ENCODE results near the gene ANTKMT. TPM values are rescaled to one million over a fixed set of nuclear protein-coding genes. Genes with fewer than 3 reads are reported as not detected.
A peak's percentile ranks its signal among the peaks of the same experiment; 100 is the strongest.
"Not testable (repeated sequence)": the region's sequence is repeated elsewhere in the genome, so short reads cannot be mapped to it uniquely, and the experiment has no call there.

The ANTKMT gene
- total RNA-seq, 1 donor from 2014 or later, result 26.0 TPM

GRCh38 chr16:739560-740458, 18.9 kb downstream of the ANTKMT start:
- Histone ChIP-seq H3K9me3 (no peaks in the 10 kb centered on the region), H3K4me3 (peak overlapping the region; percentile 85 to 90), H3K36me3 (peaks cover 0 to 26% of the 10 kb centered on the region in 2 donors), H3K4me1 (peaks cover 28% of the 10 kb centered on the region), H3K27ac (peak overlapping the region; percentile 67), H3K27me3 (no peaks in the 10 kb centered on the region)
- no peak for DNase-seq (ENCODE audit: extremely low spot score in 2 of 2)
- intact Hi-C loops (cut with DNase I), result no loop called here
- TF ChIP-seq POLR2AphosphoS5 (IDR thresholded peaks at IDR 0.05; ENCODE audit: insufficient read depth in 1 of 2, low read depth in 1 of 2), result no peak
- TF ChIP-seq CTCF (IDR thresholded peaks at IDR 0.05), result no peak
- no peak for TF ChIP-seq POLR2A (IDR thresholded peaks at IDR 0.05)

GRCh38 chr16:740459-740763, 19.5 kb downstream of the ANTKMT start:
- Histone ChIP-seq H3K27ac (peak overlapping the region; percentile 67), H3K9me3 (no peaks in the 10 kb centered on the region), H3K27me3 (no peaks in the 10 kb centered on the region), H3K4me3 (peak overlapping the region; percentile 85 to 90), H3K4me1 (peaks cover 28% of the 10 kb centered on the region), H3K36me3 (peaks cover 0 to 20% of the 10 kb centered on the region in 2 donors)
- DNase-seq (ENCODE audit: extremely low spot score in 2 of 2), result no peak
- TF ChIP-seq POLR2A (IDR thresholded peaks at IDR 0.05) (no peak), POLR2AphosphoS5 (IDR thresholded peaks at IDR 0.05; ENCODE audit: insufficient read depth in 1 of 2, low read depth in 1 of 2) (no peak), CTCF (IDR thresholded peaks at IDR 0.05) (no peak)
- intact Hi-C loops (cut with DNase I), result no loop called here

GRCh38 chr16:740764-741505, 20.0 kb downstream of the ANTKMT start, which contains the start of gene CIAO3:
TSS of gene CIAO3 (minus strand) at chr16:740997. CDS start at chr16:740985, 12 bp downstream.
- DNase-seq (ENCODE audit: extremely low spot score in 2 of 2), result no peak
- peak within 1 kb of the TSS; percentile 85 to 90 for H3K4me3 ChIP-seq
- H3K4me1 ChIP-seq, result peaks cover 28% of the 10 kb centered on the region
- H3K36me3 ChIP-seq, result peaks cover 0 to 15% of the 10 kb centered on the region in 2 donors
- H3K9me3 ChIP-seq, result no peaks in the 10 kb centered on the region
- intact Hi-C loops (cut with DNase I), result no loop called here
- peak within 1 kb of the TSS; percentile 67 for H3K27ac ChIP-seq
- no peaks in the 10 kb centered on the region for H3K27me3 ChIP-seq
- TF ChIP-seq CTCF (IDR thresholded peaks at IDR 0.05) (peak; percentile 87 to 99 (median 97)), POLR2A (IDR thresholded peaks at IDR 0.05) (no peak), POLR2AphosphoS5 (IDR thresholded peaks at IDR 0.05; ENCODE audit: insufficient read depth in 1 of 2, low read depth in 1 of 2) (peak; percentile 88 to 94)

GRCh38 chr16:741986-742629, 21.2 kb downstream of the ANTKMT start:
- no peak overlapping the region for H3K4me3 ChIP-seq
- H3K9me3 ChIP-seq, result no peaks in the 10 kb centered on the region
- peaks cover 0 to 6% of the 10 kb centered on the region in 2 donors for H3K36me3 ChIP-seq
- peaks cover 28% of the 10 kb centered on the region for H3K4me1 ChIP-seq
- intact Hi-C loops (cut with DNase I), result no loop called here
- TF ChIP-seq POLR2AphosphoS5 (IDR thresholded peaks at IDR 0.05; ENCODE audit: insufficient read depth in 1 of 2, low read depth in 1 of 2) (no peak), POLR2A (IDR thresholded peaks at IDR 0.05) (no peak), CTCF (IDR thresholded peaks at IDR 0.05) (no peak)
- no peak overlapping the region for H3K27ac ChIP-seq
- no peaks in the 10 kb centered on the region for H3K27me3 ChIP-seq
- DNase-seq (ENCODE audit: extremely low spot score in 2 of 2), result no peak

GRCh38 chr16:742894-743293, 21.9 kb downstream of the ANTKMT start:
- DNase-seq (ENCODE audit: extremely low spot score in 2 of 2); intact Hi-C loops (cut with DNase I); H3K4me3 ChIP-seq; H3K27me3 ChIP-seq; H3K9me3 ChIP-seq; H3K36me3 ChIP-seq; H3K27ac ChIP-seq: not testable (repeated sequence)
- H3K4me1 ChIP-seq, result peaks cover 21% of the 10 kb centered on the region

Measured in vagina (tissue), 2 donors.